IPS DF 6.9 (cell line): ENCODE results near the gene SEPTIN6.
A peak's percentile ranks its signal among the peaks of the same experiment; 100 is the strongest.

ENCODE experiments used
- DNase-seq: peaks from one replicate; pipeline ENCODE4 v3.0.0-alpha.2; 2013; ENCODE audit warnings: low read depth, low spot score
- H3K27ac ChIP-seq: one replicate; pipeline ENCODE4 v1.5.1; 2013; ENCODE audit warnings: low read length, control low read depth
- H3K27me3 ChIP-seq: 2 replicates; pipeline ENCODE4 v1.6.1; 2013; ENCODE audit warnings: mild to moderate bottlenecking, low read length; ENCODE audit not compliant: control insufficient read depth, insufficient read depth
- H3K36me3 ChIP-seq: 2 replicates; pipeline ENCODE4 v1.6.1; 2013; ENCODE audit warnings: low read length; ENCODE audit not compliant: control insufficient read depth, insufficient read depth
- H3K4me1 ChIP-seq: 2 replicates; pipeline ENCODE4 v1.6.1; 2013; ENCODE audit warnings: low read length; ENCODE audit not compliant: control insufficient read depth, insufficient read depth
- H3K4me3 ChIP-seq: 2 replicates; pipeline ENCODE4 v1.5.1; 2013; ENCODE audit warnings: mild to moderate bottlenecking, low read length
- H3K9me3 ChIP-seq: 2 replicates; pipeline ENCODE4 v1.6.1; 2013; ENCODE audit warnings: low read length, inconsistent platforms; ENCODE audit not compliant: control insufficient read depth, insufficient read depth
- WGBS: extraction: QIAGEN DNeasy Blood & Tissue Kit; methylation state at CpG from one replicate; pipeline ENCODE4 v1.1.7; 2013; ENCODE audit warnings: mixed read lengths, missing lambda C conversion rate; ENCODE audit not compliant: insufficient read length, insufficient coverage; 5-methylcytosine and 5-hydroxymethylcytosine counted together

The SEPTIN6 gene

GRCh38 chrX:119693040-119693995, at the start of gene SEPTIN6:
SEPTIN6 (minus strand) TSS chrX:119693168; CDS start chrX:119693105, 63 bp downstream.
- Histone ChIP-seq H3K4me3 (peak within 1 kb of the TSS; percentile 65), H3K4me1 (peaks cover 2% of the 10 kb centered on the region; the same call in 1 of the 2 replicates), H3K27ac (no peak within 1 kb of the TSS), H3K36me3 (no peaks in the 10 kb centered on the region), H3K9me3 (no peaks in the 10 kb centered on the region), H3K27me3 (peaks cover 2% of the 10 kb centered on the region; the same call in 1 of the 2 replicates)
- WGBS = no CpG with 5 or more reads among the region's 59 CpGs
- peak; percentile 43 for DNase-seq

GRCh38 chrX:119738742-119739141, 45.8 kb upstream of the SEPTIN6 start:
- Histone ChIP-seq H3K36me3 (no peaks in the 10 kb centered on the region), H3K9me3 (no peaks in the 10 kb centered on the region), H3K27ac (no peak overlapping the region), H3K4me1 (no peaks in the 10 kb centered on the region), H3K4me3 (no peak overlapping the region), H3K27me3 (no peaks in the 10 kb centered on the region)
- no CpG with 5 or more reads among the region's 5 CpGs for WGBS
- no peak for DNase-seq

DNA sequence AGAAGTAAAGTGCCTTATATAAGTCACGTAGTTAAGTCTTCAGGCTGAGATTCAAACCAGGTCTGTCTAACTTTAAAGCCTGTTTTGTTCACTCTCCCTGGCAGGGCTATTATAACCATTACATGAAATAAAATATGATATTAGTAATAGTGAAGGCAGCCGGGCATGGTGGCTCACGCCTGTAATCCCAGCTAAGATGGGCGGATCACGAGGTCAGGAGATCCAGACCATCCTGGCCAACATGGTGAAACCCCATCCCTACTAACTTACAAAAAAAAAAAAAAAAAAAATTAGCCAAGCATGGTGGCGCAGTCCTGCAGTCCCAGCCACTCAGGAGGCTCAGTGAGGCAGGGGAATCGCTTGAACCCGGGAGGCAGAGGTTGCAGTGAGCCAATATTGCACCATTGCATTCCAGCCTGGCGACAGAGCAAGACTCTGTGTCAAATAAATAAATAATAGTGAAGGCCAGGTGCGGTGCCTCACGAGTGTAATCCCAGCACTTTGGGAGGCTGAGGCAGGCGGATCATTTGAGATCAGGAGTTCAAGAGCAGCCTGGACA, 43.3 kb upstream of the SEPTIN6 start:
- Histone ChIP-seq H3K9me3 (no peaks in the 10 kb centered on the region), H3K27ac (no peak overlapping the region), H3K4me3 (no peak overlapping the region), H3K36me3 (no peaks in the 10 kb centered on the region), H3K27me3 (no peaks in the 10 kb centered on the region), H3K4me1 (no peaks in the 10 kb centered on the region)
- no CpG with 5 or more reads among the region's 12 CpGs for WGBS
- no peak for DNase-seq

GRCh38 chrX:119735467-119735866, 42.5 kb upstream of the SEPTIN6 start:
- no peak for DNase-seq

DNA sequence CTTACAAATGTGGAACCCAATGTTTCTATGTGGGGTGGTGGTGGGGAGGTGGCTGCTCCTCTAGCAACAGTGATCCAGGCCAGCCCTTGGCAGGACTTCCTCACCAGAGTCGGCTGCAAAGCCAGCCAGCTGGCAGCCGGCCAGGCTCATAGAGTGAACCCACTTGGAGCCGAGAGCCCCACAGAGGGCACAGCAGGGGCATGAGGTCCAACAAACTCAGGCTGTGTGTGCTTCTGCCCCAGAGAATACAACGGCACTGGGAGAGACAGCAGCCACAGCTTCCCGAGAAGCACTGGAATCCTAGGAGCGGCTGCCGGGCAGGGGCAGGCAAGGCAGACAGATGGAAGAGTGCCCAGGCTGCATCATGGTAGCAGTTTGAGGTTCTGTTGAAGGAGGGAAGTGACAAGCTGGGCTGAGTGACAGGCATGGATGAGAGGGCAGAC, 42.0 kb upstream of the SEPTIN6 start:
- Histone ChIP-seq H3K4me1 (no peaks in the 10 kb centered on the region), H3K9me3 (no peaks in the 10 kb centered on the region), H3K27me3 (no peaks in the 10 kb centered on the region), H3K4me3 (no peak overlapping the region), H3K36me3 (no peaks in the 10 kb centered on the region), H3K27ac (no peak overlapping the region)
- no CpG with 5 or more reads among the region's 7 CpGs for WGBS
- DNase-seq = no peak

More at GRCh38 chrX:119735467-119735866, 42.5 kb upstream of the SEPTIN6 start:
- Histone ChIP-seq H3K4me1 (no peaks in the 10 kb centered on the region), H3K27ac (no peak overlapping the region), H3K4me3 (no peak overlapping the region), H3K27me3 (no peaks in the 10 kb centered on the region), H3K9me3 (no peaks in the 10 kb centered on the region), H3K36me3 (no peaks in the 10 kb centered on the region)
- WGBS = no CpG with 5 or more reads among the region's 6 CpGs

DNA sequence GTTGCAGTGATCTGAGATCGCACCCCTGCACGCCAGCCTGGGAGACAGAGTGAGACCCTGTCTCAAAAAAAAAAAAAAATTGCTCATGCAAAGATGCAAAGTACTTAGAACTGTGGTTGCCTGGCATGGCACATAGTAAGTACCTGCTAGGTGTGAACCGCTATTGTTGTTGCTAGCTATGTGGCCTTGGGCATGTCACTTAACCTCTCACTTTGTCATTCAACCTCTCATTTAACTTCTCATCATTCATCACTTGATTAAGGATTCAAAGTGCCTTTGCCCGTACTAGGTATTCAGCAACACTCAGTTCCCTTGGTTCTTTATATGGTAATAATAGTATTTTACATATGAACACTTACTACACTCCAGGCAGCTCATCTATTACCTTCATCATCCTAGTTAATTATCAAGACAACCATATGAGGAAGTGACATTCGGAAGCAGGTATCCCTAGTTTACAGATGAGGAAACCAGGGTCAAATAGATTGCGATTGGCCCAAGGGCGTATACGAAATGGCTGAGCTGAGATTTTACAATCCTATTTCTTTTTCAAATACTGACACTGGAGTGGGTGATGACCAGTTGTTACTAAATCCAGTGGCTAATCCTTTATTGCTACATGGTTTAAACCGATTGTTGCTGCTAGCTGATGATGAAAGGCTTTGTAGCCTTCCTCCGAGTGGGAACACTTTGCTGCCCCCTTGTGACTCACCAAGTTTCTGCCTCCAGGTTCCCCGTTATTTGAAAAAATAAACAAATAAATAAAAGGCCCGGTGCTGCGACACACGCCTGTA, 36.6 kb upstream of the SEPTIN6 start:
- H3K4me3 ChIP-seq = no peak overlapping the region
- H3K36me3 ChIP-seq = no peaks in the 10 kb centered on the region
- H3K27ac ChIP-seq = no peak overlapping the region
- no peak for DNase-seq
- H3K4me1 ChIP-seq = 0 out of 2 replicates have a peak, but pooled peaks cover 1% of the 10 kb centered on the region
- no peaks in the 10 kb centered on the region for H3K9me3 ChIP-seq
- no CpG with 5 or more reads among the region's 14 CpGs for WGBS
- no peaks in the 10 kb centered on the region for H3K27me3 ChIP-seq

- no peak overlapping the region for H3K4me3 ChIP-seq
- no CpG with 5 or more reads among the region's 5 CpGs for WGBS
- H3K36me3 ChIP-seq = no peaks in the 10 kb centered on the region
- H3K27ac ChIP-seq = no peak overlapping the region
- DNase-seq = no peak
- H3K4me1 ChIP-seq = 0 out of 2 replicates have a peak, but pooled peaks cover 1% of the 10 kb centered on the region
- H3K27me3 ChIP-seq = no peaks in the 10 kb centered on the region
- H3K9me3 ChIP-seq = no peaks in the 10 kb centered on the region
Observed at GRCh38 chrX:119728487-119728886, 35.5 kb upstream of the SEPTIN6 start.

DNA sequence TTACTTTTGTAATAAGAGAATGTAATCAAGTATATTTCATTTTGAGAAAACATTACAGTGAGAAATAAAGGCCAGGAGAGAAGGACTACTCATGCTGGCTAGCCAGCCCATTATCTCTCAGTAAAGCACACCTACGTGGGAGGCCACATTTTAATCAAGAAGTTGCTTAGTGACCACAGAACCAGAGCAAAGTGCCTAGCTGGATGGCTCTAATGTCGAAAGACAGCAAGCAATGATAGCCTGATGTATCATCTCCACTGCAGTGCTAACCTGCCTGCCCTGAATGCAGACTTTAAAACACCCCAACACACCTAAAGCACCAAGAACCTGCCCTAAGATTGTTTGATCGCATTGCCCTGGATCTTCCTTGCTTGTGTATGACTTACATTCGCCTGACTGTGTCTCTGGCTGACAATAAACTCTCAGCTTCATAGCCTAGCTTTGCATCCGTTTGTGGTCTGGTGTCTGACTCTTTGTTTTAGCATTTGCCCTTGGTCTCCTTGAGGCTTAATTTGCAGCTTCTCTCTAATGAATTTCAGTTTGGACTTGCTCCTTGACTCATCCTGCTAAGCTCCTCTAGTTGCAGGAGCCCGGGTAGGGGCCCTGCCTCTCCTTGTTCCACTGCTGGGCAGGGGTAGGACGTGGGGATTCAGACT, 34.1 kb upstream of the SEPTIN6 start:
- no peak for DNase-seq
- no CpG with 5 or more reads among the region's 7 CpGs for WGBS

GRCh38 chrX:119721926-119722325, 29.0 kb upstream of the SEPTIN6 start:
- WGBS = no CpG with 5 or more reads among the region's 2 CpGs
- Histone ChIP-seq H3K27ac (no peak overlapping the region), H3K9me3 (no peaks in the 10 kb centered on the region), H3K36me3 (no peaks in the 10 kb centered on the region), H3K4me1 (no peaks in the 10 kb centered on the region), H3K4me3 (no peak overlapping the region), H3K27me3 (no peaks in the 10 kb centered on the region)
- DNase-seq = no peak

More for the DNA sequence above, 34.1 kb upstream of the SEPTIN6 start:
- Histone ChIP-seq H3K4me1 (0 out of 2 replicates have a peak, but pooled peaks cover 1% of the 10 kb centered on the region), H3K9me3 (no peaks in the 10 kb centered on the region), H3K36me3 (no peaks in the 10 kb centered on the region), H3K4me3 (no peak overlapping the region), H3K27me3 (no peaks in the 10 kb centered on the region), H3K27ac (no peak overlapping the region)

DNA sequence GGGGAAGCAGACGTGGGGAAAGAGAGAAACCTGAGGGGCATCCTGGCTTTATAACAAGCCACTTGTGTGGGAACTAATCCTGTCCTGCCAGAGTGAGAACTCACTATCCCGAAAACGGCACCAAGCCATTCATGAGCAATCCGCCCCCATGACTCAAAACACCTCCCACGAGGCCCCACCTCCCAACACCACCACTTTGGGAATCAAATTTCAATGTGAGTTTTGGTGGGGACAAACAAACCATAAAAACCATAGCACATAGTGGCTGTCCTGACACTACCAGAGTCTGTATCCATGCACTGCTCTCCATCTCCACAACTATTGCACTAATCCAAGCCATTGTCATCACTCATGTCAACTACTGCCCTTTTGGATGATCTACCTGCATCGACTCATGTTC, 28.5 kb upstream of the SEPTIN6 start:
- no peaks in the 10 kb centered on the region for H3K27me3 ChIP-seq
- no peaks in the 10 kb centered on the region for H3K36me3 ChIP-seq
- H3K9me3 ChIP-seq = no peaks in the 10 kb centered on the region
- no CpG with 5 or more reads among the region's 6 CpGs for WGBS
- no peak overlapping the region for H3K27ac ChIP-seq
- no peak for DNase-seq
- no peak overlapping the region for H3K4me3 ChIP-seq
- H3K4me1 ChIP-seq = no peaks in the 10 kb centered on the region
